Endothelial cell of umbilical vein (primary cell): ENCODE measurements around the gene CCDC74B.
"Not testable (repeated sequence)": the region's sequence is repeated elsewhere in the genome, so short reads cannot be mapped to it uniquely, and the experiment has no call there.

Source experiments
- EZH2 ChIP-seq: IDR thresholded peaks from 2 replicates; pipeline ENCODE4 v1.6.1; 2012; ENCODE audit warnings: borderline replicate concordance, low read depth, mild to moderate bottlenecking, moderate library complexity, low read length, inconsistent platforms; ENCODE audit not compliant: severe bottlenecking
- POLR2A ChIP-seq: IDR thresholded peaks from 2 replicates; pipeline ENCODE4 v1.6.1; 2012; ENCODE audit warnings: low read depth, mild to moderate bottlenecking, control low read depth, low read length
- TF ChIP-seq, protein P1 (sequence below), 2 donors: IDR thresholded peaks; 1 replicate in 1 of 2; 2 replicates in 1 of 2; pipeline ENCODE4 v1.5.1; 2011; ENCODE audit warnings: low read length in 2 of 2, mild to moderate bottlenecking in 2 of 2, moderate library complexity in 2 of 2, control low read depth in 1 of 2, inconsistent platforms in 1 of 2, low read depth in 1 of 2; ENCODE audit not compliant: insufficient read depth in 1 of 2; ENCODE audit errors: extremely low read depth in 1 of 2

DNA sequence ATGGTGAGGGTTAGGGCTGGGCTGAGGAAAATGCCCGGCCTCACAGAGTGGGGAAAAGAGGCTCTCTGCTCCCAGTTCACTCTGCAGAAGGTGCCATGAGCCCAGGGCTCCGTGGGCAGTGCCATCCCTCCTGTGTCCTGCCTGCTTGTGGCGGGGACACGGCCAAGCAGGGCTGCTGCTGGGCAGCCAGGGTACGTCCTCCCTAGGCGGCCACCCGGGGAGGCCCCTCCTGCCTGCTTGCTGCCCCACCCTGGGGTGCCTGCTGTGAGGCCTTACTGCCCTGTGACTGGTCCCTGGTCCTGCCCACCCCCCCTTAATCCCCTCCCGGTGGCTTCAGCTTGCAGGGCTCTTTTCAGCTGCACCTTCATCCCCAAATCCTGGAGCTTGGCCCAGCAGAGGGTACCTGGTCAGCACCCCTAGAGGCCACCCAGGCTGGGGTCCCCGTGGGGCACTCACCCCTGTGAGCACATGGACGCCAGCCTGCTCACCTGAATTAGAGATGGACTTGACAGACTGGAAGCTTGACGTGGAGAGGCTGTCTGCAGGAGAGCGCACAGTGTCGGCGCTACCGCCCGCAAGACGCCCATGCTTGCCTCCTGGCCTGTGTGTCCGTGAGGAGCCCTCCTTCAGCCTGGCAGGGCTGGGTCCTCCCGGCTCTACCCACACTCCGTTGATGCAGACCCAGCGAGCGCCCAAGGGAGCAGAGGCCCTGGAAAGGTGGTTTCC is 3.1 kb downstream of the CCDC74B start:
- TF ChIP-seq, protein P1, sequence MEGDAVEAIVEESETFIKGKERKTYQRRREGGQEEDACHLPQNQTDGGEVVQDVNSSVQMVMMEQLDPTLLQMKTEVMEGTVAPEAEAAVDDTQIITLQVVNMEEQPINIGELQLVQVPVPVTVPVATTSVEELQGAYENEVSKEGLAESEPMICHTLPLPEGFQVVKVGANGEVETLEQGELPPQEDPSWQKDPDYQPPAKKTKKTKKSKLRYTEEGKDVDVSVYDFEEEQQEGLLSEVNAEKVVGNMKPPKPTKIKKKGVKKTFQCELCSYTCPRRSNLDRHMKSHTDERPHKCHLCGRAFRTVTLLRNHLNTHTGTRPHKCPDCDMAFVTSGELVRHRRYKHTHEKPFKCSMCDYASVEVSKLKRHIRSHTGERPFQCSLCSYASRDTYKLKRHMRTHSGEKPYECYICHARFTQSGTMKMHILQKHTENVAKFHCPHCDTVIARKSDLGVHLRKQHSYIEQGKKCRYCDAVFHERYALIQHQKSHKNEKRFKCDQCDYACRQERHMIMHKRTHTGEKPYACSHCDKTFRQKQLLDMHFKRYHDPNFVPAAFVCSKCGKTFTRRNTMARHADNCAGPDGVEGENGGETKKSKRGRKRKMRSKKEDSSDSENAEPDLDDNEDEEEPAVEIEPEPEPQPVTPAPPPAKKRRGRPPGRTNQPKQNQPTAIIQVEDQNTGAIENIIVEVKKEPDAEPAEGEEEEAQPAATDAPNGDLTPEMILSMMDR (IDR thresholded peaks at IDR 0.05; ENCODE audit: extremely low read depth in 1 of 2, insufficient read depth in 1 of 2, low read depth in 1 of 2, low read length in 2 of 2), result not testable (repeated sequence)
- TF ChIP-seq EZH2, POLR2A: not testable (repeated sequence)
